ENCODE results near the gene ERBB4.
A peak's percentile ranks its signal among the peaks of the same experiment; 100 is the strongest.
"Not testable (repeated sequence)": the region's sequence is repeated elsewhere in the genome, so short reads cannot be mapped to it uniquely, and the experiment has no call there.

ERBB4 gene

DNA sequence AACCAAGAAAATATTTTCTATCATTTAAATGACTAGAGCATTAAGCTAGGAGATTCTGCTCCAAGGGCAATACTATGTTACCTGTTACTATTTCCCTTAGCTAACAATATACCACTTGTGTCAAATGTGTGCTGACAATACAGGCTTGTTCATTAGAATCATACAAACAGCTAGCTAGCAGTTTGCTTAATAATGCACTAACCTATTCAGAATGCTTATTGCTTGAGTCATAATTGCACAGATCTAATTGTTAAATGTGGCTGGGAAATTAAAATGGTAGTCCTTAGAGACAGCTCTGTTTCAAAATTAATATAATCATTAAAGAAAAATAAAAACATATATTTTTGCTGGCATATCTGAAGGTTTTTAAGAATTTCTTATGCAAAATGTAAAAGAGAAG is 344.2 kb downstream of the ERBB4 start:
- no peak for DNase-seq

DNA sequence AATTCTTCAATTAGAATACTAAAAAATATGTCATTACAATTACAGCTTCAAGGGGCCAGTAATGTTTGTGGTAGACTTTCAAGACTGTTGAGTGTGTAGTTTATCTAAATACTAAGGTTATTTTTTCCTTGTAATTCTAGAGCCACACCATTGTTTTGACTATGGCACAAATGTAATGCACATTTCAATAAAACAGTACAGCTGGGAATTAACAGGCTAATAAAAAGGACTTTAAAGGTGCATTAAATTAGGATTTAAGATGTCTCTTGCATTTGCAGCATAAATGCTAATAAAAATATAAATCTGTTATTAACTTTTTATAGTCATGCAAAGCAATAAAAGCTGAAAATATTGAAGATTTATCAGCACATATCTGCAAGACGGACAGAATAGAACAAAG is 344.8 kb downstream of the ERBB4 start:
- DNase-seq: no peak

DNA sequence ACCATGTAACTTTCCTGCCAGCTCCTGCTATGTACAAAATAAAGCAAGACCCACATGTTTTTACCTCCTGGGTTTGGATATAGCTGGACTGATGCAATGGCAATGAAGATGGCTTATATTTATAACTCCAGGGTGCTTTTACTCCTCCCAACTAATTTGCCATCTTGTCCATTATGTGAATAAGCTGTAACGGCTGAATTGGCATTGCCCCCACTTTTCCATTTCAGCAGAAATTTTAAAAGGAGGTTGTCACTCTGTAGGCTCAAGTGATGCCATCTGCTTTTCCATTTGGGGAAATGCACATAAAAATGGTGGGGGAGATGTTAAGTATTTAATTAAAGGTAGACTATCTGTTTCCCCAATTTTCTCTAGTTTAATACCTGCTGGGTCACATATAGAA is 345.5 kb downstream of the ERBB4 start:
- DNase-seq: no peak

DNA sequence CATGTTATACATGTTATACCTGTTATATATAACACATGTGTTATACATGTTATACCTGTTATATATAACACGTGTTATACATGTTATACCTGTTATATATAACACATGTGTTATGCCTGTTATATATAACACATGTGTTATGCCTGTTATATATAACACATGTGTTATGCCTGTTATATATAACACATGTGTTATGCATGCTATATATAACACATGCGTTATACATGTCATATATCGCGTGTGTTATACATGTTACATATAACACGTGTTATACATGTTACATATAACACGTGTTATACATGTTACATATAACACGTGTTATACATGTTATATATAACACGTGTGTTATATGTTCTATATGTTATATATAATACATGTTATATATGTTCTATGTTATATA is 347.2 kb downstream of the ERBB4 start:
- not testable (repeated sequence) for DNase-seq

- no peak for DNase-seq
Measured at GRCh38 chr2:212186166-212186565, 352.4 kb downstream of the ERBB4 start.

- DNase-seq: no peak
Measured at GRCh38 chr2:212181646-212182045, 357.0 kb downstream of the ERBB4 start.

DNA sequence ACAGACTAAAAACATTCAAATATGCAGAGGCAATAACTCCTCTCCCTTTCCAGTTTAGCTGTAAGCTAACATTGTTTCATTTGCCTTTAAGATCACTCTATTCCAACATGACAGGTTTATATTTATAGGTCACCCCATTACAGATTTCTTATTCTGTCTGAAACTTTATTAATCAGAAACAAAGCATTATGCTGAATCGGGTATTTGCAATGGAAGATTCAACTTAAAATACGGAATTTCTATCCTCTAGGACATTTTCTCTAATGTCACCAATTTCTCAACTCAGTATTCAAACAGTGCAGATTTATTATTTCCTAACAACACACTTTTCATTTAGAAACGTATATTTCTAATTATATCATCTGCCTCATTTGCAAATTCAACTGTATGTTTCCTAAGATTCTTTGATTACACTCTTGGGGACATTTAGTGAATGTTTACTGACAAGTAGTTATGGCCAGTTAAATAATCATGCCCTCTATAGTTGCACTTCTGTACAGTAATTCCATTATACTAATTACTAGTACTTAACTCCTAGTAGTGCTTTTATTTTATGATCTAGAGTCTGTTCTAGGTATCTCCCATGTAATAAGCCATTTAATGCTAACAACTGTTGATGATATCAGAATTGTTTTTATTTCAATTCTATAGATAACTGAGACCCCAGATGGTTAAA is 358.1 kb downstream of the ERBB4 start:
- no peak for DNase-seq

DNA sequence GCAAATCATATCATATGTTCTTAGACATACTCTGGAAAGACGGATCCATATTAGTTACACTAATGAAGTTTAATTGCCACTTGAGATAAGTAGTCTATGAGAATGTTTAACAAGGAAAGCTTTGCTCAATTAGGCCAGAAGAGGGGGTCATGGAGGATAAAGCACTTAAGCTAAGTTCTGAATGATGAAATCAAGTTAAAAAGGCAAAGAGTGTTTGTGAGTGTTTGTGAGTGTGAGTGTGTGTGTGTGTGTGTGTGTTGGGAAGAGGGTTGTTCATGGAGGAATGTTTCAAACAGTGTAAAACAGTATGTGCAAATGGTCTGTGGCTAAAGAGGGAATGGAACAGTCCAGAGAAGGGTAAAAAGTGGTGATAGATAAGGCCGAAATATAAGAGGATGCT is 360.9 kb downstream of the ERBB4 start:
- DNase-seq: no peak

DNA sequence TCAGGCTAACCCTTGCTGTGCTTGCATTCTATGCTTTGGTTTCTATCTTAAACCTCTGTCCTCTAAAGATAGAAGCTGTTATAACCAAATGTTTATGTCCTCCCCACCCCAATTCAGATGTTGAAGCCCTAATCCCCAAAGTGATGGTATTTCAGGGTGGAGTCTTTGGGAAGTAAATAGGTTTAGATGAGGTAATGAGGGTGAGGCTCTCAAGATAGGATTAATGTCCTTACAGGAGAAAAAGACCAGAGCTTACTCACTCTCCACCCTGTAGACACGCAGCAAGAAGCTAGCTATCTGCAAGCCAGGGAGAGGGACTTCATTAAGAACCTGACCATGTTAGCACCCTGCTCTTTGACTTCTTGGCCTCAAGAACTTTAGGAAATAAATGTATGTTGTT is 362.5 kb downstream of the ERBB4 start:
- DNase-seq: no peak

DNA sequence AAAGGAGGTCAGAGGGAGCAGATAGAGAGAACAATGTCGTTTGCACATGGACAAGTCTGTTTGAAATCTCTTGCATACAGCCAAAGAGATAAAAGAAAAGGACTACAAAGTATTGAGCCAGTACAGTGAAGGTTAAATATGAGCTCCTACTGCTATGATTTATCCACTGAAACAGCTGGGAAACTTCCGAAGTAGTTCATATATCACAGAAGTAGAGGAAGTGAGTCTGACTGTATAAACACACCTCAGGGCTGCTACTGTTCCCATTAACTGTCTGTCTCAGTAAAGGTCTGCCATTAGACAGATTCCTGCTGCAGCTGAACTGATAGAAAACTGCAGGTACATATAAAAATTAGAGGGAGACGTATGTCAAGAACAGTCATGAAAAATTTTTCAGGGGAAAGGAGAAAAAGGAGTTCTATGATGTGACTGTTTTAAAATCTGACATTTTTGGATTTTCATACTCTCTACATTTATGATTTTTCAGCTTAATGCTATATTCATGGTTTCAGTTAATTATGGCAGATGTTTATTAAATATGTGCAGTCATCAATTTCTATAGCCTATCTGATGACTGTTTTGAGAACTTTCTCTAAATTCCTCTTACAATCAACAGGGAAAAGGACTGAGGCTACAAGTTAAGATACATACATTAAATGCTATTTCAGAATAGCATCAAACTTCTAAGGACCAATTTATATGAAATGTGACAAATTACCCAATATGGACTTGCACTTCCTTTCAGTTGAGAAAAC is 364.7 kb downstream of the ERBB4 start:
- peak; percentile 9 for DNase-seq

DNA sequence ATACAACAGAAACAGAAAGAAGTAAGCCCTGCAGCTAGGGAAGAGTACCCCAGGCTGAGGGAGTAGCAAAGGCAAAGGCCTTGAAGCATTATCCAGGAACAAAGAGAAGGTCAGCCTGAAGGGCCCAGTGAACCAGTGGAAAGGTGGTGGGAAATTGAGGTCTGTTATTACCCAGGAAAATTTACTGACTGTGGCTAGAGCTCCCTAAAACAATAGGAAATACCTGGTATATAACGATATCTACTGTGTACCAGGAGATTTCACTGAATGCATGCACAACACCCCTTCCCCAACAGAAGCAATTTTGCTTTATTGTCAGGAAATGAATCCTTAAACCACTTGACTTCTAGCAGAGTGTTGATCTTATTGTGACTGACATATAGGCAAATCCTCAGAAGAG is 365.3 kb downstream of the ERBB4 start:
- DNase-seq: no peak

DNA sequence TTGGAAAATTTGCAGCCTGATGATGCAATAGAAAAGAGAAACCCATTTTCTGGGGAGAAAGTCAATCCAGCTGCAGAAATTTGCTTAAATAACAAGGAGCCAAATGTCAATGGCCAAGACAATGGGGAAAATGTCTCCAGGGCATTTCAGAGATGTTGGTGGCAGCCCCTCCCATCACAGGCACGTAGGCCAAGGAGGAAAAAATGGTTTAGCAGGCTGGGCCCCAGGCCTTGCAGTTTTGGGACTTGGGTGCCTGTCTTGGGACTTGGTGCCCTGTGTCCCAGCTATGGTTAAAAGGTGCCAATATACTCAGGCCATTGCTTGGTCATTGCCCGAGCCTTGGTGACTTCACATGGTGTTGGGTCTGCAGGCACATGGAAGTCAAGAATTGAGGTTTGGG is 368.2 kb downstream of the ERBB4 start:
- no peak for DNase-seq

DNA sequence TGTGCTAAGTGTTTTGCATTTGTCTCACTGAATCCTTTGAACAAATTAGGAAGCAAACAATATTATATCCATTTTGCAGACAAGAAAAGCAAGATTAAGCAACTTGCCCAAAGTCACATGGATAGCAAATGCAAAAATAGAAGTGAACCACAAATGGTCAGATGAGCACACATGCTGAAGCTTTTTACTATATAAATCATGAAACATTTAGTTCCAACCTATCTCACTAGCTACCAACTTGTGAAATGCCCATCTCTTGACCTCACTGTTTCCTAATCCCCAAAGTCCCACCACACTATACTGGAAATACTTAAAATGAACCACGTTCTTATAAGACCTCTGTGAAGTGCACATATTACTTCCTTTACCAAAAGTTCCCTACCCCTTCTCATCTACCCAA is 380.5 kb downstream of the ERBB4 start:
- no peak for DNase-seq

DNA sequence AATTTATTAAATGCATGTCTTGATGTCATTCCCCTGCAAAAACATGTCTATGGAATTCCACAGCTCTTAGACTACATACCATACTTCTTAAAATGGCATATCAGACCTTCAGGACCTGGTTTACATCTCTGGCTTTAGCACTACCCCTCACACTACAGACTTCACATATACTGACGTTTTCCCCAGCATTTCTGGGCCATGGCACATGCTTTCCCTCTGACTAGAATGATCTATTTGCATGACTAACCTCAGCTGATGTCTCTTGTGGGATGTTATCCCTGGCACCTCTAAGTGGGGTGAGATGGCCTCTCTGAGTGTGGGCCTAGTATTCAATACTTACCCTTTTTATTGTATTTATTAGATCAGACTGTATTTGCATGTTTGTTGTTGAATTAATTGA is 381.6 kb downstream of the ERBB4 start:
- peak; percentile 45 for DNase-seq

- peak; percentile 14 for DNase-seq
Measured at GRCh38 chr2:212156088-212156487, 382.5 kb downstream of the ERBB4 start.

DNA sequence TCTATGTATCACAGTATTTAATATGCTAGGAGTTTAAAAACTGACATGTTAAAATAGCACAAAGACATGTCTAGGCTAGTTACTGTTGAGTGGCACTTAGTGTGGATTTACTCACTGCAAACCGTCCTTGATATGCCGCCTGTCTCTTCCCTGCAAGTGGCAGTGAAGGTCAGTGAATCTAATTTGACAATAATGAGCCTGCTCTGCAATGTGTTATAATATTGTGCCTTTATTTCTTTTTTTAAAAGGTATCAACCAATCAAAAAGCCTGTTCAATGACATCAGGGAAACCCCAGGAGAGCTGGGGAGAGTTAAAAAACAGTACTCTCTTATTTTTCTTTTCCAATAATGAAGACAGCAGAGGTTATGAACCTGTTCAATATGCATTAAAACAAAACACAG is 384.1 kb downstream of the ERBB4 start:
- peak; percentile 80 for DNase-seq

DNA sequence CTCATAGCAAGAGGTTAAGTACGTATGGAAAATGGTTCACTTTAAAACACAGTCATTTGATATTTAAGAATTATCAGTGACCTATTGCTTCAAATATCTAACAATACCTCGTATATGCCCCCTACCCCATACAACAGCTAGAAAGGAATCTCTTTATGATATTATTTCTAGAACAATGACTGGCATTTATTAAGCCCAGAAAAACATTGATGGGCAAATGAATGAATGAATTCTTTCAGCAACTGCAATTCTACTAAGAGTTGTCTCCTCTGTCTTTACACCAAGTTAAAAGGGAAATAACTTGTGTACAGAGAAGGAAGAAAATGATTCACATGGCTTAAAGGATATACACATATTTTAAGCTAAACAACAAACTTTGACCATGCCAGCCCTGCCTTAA is 384.7 kb downstream of the ERBB4 start:
- DNase-seq: no peak

GRCh38 chr2:212147921-212148513 is 390.6 kb downstream of the ERBB4 start:
- peak; percentile 48 for DNase-seq

GRCh38 chr2:212146416-212146815 is 392.2 kb downstream of the ERBB4 start:
- no peak for DNase-seq

GRCh38 chr2:212145121-212145520 is 393.5 kb downstream of the ERBB4 start:
- no peak for DNase-seq

DNA sequence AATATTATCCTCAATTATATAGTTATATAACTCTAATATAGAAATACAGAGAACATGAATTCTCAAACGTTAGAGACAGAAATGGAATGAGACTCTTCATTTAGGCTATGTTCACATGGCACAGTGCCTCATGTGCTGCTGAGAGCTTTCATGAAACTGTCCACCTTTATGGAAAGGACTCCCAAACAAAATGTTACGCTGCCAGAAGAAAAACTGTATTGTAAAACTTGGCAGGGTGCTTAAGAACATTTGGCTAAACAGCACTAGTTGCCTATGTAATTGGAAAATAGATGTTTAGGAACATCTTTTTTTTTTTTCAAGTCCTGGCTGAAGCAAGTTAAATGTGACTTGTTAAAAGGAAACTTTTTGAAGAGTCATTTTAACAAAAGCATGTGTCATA is 396.0 kb downstream of the ERBB4 start:
- DNase-seq: no peak

- DNase-seq: no peak
Measured at GRCh38 chr2:212141499-212141898, 397.1 kb downstream of the ERBB4 start.

DNA sequence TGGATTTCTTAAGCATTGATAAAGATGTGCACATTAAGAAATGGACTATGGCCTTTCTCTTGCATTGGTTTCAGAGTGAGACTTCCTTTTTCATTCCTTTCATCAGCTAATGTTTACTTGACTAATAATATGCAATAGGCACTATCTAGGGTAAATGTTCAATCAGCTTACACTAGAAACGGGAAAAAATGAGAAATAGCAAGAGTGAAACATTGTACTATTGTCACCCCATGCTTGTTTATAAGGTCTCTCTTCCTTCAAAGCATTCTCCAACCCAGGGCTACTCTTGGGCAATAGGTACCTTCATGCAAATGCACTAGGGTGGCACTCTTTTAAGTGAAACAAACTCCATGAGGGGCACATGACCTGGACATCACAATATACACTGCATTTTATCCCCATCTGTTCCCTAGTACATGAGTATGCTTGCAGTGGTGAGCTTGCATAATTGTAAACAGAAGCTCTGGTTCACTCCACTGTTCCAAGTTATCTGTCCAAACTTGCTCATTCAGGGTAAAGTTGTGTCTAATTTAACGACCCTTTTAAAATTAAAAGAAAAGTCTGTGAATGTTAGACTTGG is 402.3 kb downstream of the ERBB4 start:
- peak; percentile 6 for DNase-seq

GRCh38 chr2:212135739-212136138 is 402.9 kb downstream of the ERBB4 start:
- peak; percentile 87 for DNase-seq
